ENCODE data around the gene APBA2. TPM values are rescaled to one million over a fixed set of nuclear protein-coding genes. Genes with fewer than 3 reads are reported as not detected.

The APBA2 gene
- total RNA-seq, 2 donors from 2014 or later, result 0.77 to 1.0 TPM

GRCh38 chr15:28920781-28921331 lies 35.1 kb downstream of the APBA2 start:
- H3K9me3 ChIP-seq, result no peaks in the 10 kb centered on the region
- no peaks in the 10 kb centered on the region for H3K4me1 ChIP-seq
- no peak overlapping the region for H3K9ac ChIP-seq (ENCODE audit: low read depth in 2 of 2, low read length in 2 of 2)
- no peaks in the 10 kb centered on the region for H3K27me3 ChIP-seq
- TF ChIP-seq CTCF (IDR thresholded peaks at IDR 0.05), result no peak
- no peak overlapping the region for H3K27ac ChIP-seq
- intact Hi-C loops (cut with DNase I), result no loop called here
- H3K36me3 ChIP-seq, result no peaks in the 10 kb centered on the region
- no peak overlapping the region for H3K4me3 ChIP-seq
- DNase-seq, result no peak

GRCh38 chr15:28921336-28921735 lies 35.6 kb downstream of the APBA2 start:
- H3K9ac ChIP-seq (ENCODE audit: low read depth in 2 of 2, low read length in 2 of 2), result no peak overlapping the region
- H3K4me1 ChIP-seq, result no peaks in the 10 kb centered on the region
- intact Hi-C loops (cut with DNase I), result no loop called here
- no peaks in the 10 kb centered on the region for H3K36me3 ChIP-seq
- H3K27me3 ChIP-seq, result no peaks in the 10 kb centered on the region
- H3K9me3 ChIP-seq, result no peaks in the 10 kb centered on the region
- DNase-seq, result no peak
- no peak for TF ChIP-seq CTCF (IDR thresholded peaks at IDR 0.05)
- H3K27ac ChIP-seq, result no peak overlapping the region
- no peak overlapping the region for H3K4me3 ChIP-seq

GRCh38 chr15:28921919-28922706 lies 36.3 kb downstream of the APBA2 start:
- Histone ChIP-seq H3K4me3 (no peak overlapping the region), H3K9ac (ENCODE audit: low read depth in 2 of 2, low read length in 2 of 2) (no peak overlapping the region), H3K4me1 (no peaks in the 10 kb centered on the region), H3K9me3 (no peaks in the 10 kb centered on the region), H3K27me3 (no peaks in the 10 kb centered on the region), H3K27ac (no peak overlapping the region), H3K36me3 (no peaks in the 10 kb centered on the region)
- intact Hi-C loops (cut with DNase I), result no loop called here
- DNase-seq, result no peak
- no peak for TF ChIP-seq CTCF (IDR thresholded peaks at IDR 0.05)

- H3K36me3 ChIP-seq, result no peaks in the 10 kb centered on the region
- H3K27ac ChIP-seq, result no peak overlapping the region
- H3K27me3 ChIP-seq, result no peaks in the 10 kb centered on the region
- intact Hi-C loops (cut with DNase I), result no loop called here
- H3K9ac ChIP-seq (ENCODE audit: low read depth in 2 of 2, low read length in 2 of 2), result no peak overlapping the region
- H3K9me3 ChIP-seq, result no peaks in the 10 kb centered on the region
- TF ChIP-seq CTCF (IDR thresholded peaks at IDR 0.05), result no peak
- H3K4me3 ChIP-seq, result no peak overlapping the region
- no peaks in the 10 kb centered on the region for H3K4me1 ChIP-seq
- no peak for DNase-seq
Measured at GRCh38 chr15:28922707-28923012, 36.9 kb downstream of the APBA2 start.

GRCh38 chr15:28923726-28924280 lies 38.0 kb downstream of the APBA2 start:
- intact Hi-C loops (cut with DNase I), result no loop called here
- no peak for TF ChIP-seq CTCF (IDR thresholded peaks at IDR 0.05)
- Histone ChIP-seq H3K27me3 (no peaks in the 10 kb centered on the region), H3K27ac (no peak overlapping the region), H3K9ac (ENCODE audit: low read depth in 2 of 2, low read length in 2 of 2) (no peak overlapping the region), H3K9me3 (no peaks in the 10 kb centered on the region), H3K36me3 (no peaks in the 10 kb centered on the region), H3K4me3 (no peak overlapping the region), H3K4me1 (no peaks in the 10 kb centered on the region)
- DNase-seq, result no peak

All from colonic mucosa (tissue), 4 donors.